ENCODE data around the gene SLC9C1. TPM values are rescaled to one million over a fixed set of nuclear protein-coding genes. Genes with fewer than 3 reads are reported as not detected.

Gene SLC9C1
- total RNA-seq, 2 experiments from 2014 or later = not detected

DNA sequence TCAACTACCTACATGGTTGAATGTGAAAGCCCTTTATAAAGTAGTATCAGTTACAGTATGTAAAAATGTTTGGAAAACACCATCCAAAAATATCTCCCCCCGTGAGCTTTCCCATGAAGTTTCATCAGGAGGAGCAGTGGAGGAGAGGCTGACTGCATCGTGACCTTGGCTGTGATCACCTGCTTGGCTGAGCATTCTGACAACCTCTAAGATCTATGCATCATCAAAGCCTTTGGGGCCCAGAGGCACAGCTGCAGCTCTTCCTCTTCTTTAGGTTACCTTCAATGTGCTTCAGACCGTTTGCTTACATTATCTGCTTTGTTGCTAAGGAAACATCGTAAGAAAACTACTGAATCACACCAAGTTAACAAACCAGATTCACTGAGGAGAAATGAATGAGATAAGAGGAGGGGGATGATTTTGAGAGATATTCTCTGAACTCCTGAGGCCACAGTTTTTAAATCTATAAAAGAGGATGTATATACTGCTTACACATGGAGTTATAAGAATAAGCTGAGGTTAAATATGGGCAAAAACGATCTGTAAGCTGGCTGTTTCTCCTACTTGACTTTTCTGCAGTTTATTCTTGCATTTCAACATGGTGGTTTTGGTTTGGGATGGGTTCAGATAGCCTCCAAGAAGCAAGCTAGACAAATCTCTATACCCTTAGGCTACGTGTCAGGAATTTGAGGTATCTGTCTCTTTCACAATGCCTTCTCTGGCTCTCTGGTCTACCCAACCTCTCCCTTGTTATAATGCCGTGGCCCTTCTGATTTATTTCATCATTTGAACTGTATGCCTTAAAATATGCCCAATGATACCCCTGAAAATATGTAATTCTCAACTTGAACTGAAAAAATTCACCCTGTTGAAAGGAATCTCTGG lies 164.9 kb downstream of the SLC9C1 start:
- H3K27ac Mint-ChIP-seq = peak overlapping the region; percentile 79
- H3K9me3 Mint-ChIP-seq = no peaks in the 10 kb centered on the region
- DNase-seq = no peak
- peak overlapping the region; percentile 37 for H3K4me3 Mint-ChIP-seq
- ATAC-seq (ENCODE audit: low read depth) = peak; percentile 78
- peaks cover 67% of the 10 kb centered on the region for H3K4me1 Mint-ChIP-seq
- POLR2A ChIA-PET = interaction anchor here (1.0 kb wide), 1 partner anchor 9 kb away, joined by 3 read pairs; no protein-coding TSS in a partner anchor
- no peaks in the 10 kb centered on the region for H3K27me3 Mint-ChIP-seq
- peaks cover 12% of the 10 kb centered on the region for H3K36me3 Mint-ChIP-seq

GRCh38 chr3:112127522-112128494 lies 166.2 kb downstream of the SLC9C1 start:
- H3K36me3 Mint-ChIP-seq = peaks cover 21% of the 10 kb centered on the region
- ATAC-seq (ENCODE audit: low read depth) = no peak
- H3K4me3 Mint-ChIP-seq = peak overlapping the region; percentile 78
- peak overlapping the region; percentile 74 for H3K27ac Mint-ChIP-seq
- no peaks in the 10 kb centered on the region for H3K9me3 Mint-ChIP-seq
- no peak for DNase-seq
- H3K27me3 Mint-ChIP-seq = no peaks in the 10 kb centered on the region
- peaks cover 54% of the 10 kb centered on the region for H3K4me1 Mint-ChIP-seq
- POLR2A ChIA-PET = no interaction called here

GRCh38 chr3:112126511-112126911 lies 167.5 kb downstream of the SLC9C1 start:
- Mint-ChIP-seq H3K9me3 (no peaks in the 10 kb centered on the region), H3K36me3 (peaks cover 28% of the 10 kb centered on the region), H3K4me3 (peak overlapping the region; percentile 78), H3K27me3 (no peaks in the 10 kb centered on the region), H3K27ac (peak overlapping the region; percentile 74), H3K4me1 (peaks cover 50% of the 10 kb centered on the region)
- ATAC-seq (ENCODE audit: low read depth) = no peak
- DNase-seq = no peak
- POLR2A ChIA-PET = no interaction called here

DNA sequence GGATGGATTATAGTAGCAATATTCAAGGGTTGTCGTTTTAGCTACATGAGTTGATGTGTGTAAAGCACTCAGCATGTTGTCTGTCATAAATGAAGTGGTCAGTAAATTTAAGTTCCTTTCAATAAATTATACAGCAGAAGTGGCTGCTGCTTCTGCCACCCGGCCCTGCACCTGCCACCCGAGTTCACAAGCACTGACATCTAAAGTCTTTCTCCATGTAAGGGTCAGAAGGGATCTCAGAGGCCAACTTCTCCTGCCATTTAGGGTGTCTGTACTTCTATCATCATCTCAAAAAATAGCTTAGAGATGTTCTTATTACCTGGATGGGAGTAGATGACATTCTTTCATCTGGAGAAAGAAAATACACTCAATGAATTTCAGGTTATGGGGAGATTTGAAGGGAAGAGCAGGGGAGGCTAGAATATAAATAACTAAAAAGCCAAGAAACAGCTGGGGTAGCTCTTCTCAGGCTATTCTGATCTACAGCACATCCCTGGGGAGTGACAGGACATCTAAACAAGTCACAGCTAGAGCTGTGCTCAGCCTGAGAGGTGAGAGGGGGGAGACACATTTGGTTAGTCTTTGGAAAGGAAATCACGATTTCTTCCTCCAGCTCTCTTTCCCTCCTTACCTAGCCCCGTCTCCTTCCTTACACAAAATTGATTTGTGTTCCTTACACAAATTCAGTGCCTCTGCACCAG lies 169.0 kb downstream of the SLC9C1 start:
- Mint-ChIP-seq H3K4me1 (peaks cover 52% of the 10 kb centered on the region), H3K36me3 (peaks cover 24% of the 10 kb centered on the region), H3K4me3 (no peak overlapping the region), H3K9me3 (no peaks in the 10 kb centered on the region), H3K27me3 (no peaks in the 10 kb centered on the region), H3K27ac (no peak overlapping the region)
- ATAC-seq (ENCODE audit: low read depth) (no peak), DNase-seq (no peak)
- POLR2A ChIA-PET = interaction anchor here (2.0 kb wide), 1 partner anchor 146 kb away, joined by 4 read pairs; the partner anchor contains the start of gene ABHD10

- Mint-ChIP-seq H3K27ac (no peak overlapping the region), H3K4me1 (peaks cover 47% of the 10 kb centered on the region)
These were observed 170.5 kb downstream of the SLC9C1 start for GRCh38 chr3:112123548-112123947.

DNA sequence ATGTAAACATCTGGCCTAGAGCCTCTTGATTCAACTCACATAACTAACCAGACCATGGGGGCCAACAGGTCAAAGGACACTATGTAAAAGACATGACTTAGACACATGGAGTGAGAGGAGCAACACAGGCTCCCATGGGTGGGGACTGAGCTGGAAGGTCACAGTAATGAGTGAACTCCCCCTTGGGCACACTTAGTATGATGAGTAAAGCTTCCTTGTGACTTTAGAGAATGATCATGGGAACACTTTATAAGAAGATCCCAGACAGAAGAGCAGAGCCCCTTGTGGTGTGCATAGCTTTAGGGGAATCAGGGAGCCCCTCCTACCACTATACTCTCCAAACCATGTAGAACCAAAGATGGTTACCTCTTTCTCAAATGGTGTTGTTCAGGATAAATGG lies 171.1 kb downstream of the SLC9C1 start:
- Mint-ChIP-seq H3K27me3 (no peaks in the 10 kb centered on the region), H3K4me1 (peaks cover 41% of the 10 kb centered on the region), H3K9me3 (no peaks in the 10 kb centered on the region), H3K27ac (no peak overlapping the region), H3K4me3 (no peak overlapping the region), H3K36me3 (peaks cover 29% of the 10 kb centered on the region)
- no peak for DNase-seq
- POLR2A ChIA-PET = interaction anchor here (1.2 kb wide), 1 partner anchor 10 kb away, joined by 3 read pairs; the partner anchor contains the start of gene GCSAM
- no peak for ATAC-seq (ENCODE audit: low read depth)

More at GRCh38 chr3:112123548-112123947, 170.5 kb downstream of the SLC9C1 start:
- DNase-seq (no peak), ATAC-seq (ENCODE audit: low read depth) (no peak)
- H3K4me3 Mint-ChIP-seq = no peak overlapping the region
- H3K36me3 Mint-ChIP-seq = peaks cover 29% of the 10 kb centered on the region
- POLR2A ChIA-PET = interaction anchor here (1.2 kb wide), 1 partner anchor 9 kb away, joined by 3 read pairs; the partner anchor contains the start of gene GCSAM
- no peaks in the 10 kb centered on the region for H3K27me3 Mint-ChIP-seq
- H3K9me3 Mint-ChIP-seq = no peaks in the 10 kb centered on the region

GRCh38 chr3:112121577-112122547 lies 172.2 kb downstream of the SLC9C1 start:
- Mint-ChIP-seq H3K27ac (no peak overlapping the region), H3K4me3 (no peak overlapping the region), H3K4me1 (peaks cover 35% of the 10 kb centered on the region), H3K9me3 (no peaks in the 10 kb centered on the region), H3K36me3 (peaks cover 29% of the 10 kb centered on the region), H3K27me3 (no peaks in the 10 kb centered on the region)
- DNase-seq = no peak
- POLR2A ChIA-PET = interaction anchor here (0.8 kb wide), 1 partner anchor 9 kb away, joined by 3 read pairs; no protein-coding TSS in a partner anchor
- ATAC-seq (ENCODE audit: low read depth) = no peak

GRCh38 chr3:112119962-112120836 lies 173.8 kb downstream of the SLC9C1 start:
- POLR2A ChIA-PET = interaction anchor here (1.1 kb wide), 1 partner anchor 9 kb away, joined by 3 read pairs; no protein-coding TSS in a partner anchor
- peak; percentile 73 for ATAC-seq (ENCODE audit: low read depth)
- Mint-ChIP-seq H3K36me3 (peaks cover 25% of the 10 kb centered on the region), H3K9me3 (no peaks in the 10 kb centered on the region), H3K27me3 (no peaks in the 10 kb centered on the region), H3K27ac (peak overlapping the region; percentile 65), H3K4me3 (peak overlapping the region; percentile 71), H3K4me1 (peaks cover 26% of the 10 kb centered on the region)
- DNase-seq = no peak

DNA sequence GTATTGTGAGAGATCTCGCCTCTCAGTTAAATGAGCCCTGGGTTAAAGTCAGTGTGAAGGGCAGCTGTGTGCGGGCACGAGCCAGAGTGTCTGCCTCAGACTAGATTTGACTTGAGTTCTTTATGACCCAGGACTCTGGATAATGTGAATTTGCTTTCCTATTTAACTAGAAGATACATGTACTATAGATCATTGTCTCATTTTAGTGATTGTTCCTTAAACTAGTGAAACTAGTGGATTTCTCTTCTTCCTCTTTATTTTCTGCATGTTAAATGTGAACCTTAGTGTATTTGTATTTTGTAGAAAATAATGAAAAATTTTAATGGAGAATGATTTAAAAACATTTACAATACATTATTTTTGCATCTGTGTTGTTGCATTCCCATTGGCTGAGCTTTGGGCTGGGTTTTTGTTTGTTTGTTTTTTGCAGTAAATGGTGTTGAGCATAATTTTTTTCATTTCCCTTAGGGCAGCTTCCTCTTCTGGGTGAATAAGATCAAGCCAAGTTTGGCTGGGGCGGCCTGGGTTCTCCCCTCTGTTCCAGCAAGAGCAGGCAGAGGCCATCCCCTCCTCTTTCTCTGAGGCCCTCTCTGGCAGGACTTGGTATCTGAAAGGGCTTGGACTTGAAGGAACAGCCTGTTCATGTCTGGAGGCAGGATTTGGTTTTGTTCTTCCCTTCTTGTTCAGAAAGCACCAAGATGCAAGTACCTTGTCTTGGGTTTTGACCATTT lies 176.0 kb downstream of the SLC9C1 start:
- POLR2A ChIA-PET = interaction anchor here (1.3 kb wide), 1 partner anchor 15 kb away, joined by 6 read pairs; the partner anchor contains the start of gene GCSAM
- no peak overlapping the region for H3K4me3 Mint-ChIP-seq
- H3K4me1 Mint-ChIP-seq = peaks cover 28% of the 10 kb centered on the region

GRCh38 chr3:112117415-112117814 lies 176.6 kb downstream of the SLC9C1 start:
- no peaks in the 10 kb centered on the region for H3K9me3 Mint-ChIP-seq
- no peak for ATAC-seq (ENCODE audit: low read depth)

More for the DNA sequence above, 176.0 kb downstream of the SLC9C1 start:
- Mint-ChIP-seq H3K27me3 (no peaks in the 10 kb centered on the region), H3K9me3 (no peaks in the 10 kb centered on the region), H3K36me3 (peaks cover 15% of the 10 kb centered on the region), H3K27ac (no peak overlapping the region)
- no peak for DNase-seq
- ATAC-seq (ENCODE audit: low read depth) = no peak

More at GRCh38 chr3:112117415-112117814, 176.6 kb downstream of the SLC9C1 start:
- no peak for DNase-seq
- POLR2A ChIA-PET = no interaction called here
- Mint-ChIP-seq H3K36me3 (peaks cover 11% of the 10 kb centered on the region), H3K27ac (no peak overlapping the region), H3K4me3 (no peak overlapping the region), H3K27me3 (no peaks in the 10 kb centered on the region), H3K4me1 (peaks cover 28% of the 10 kb centered on the region)
